NCI-H82 treated with DMSO at 0.1 percent for 48 hours (cell line): ENCODE results near the gene HOXC13.

Experiments
- DNase-seq: peaks from one replicate; lab custom pipeline; 2025; ENCODE audit not compliant: unreplicated experiment; lab: John Stamatoyannopoulos, UW

Gene HOXC13

DNA sequence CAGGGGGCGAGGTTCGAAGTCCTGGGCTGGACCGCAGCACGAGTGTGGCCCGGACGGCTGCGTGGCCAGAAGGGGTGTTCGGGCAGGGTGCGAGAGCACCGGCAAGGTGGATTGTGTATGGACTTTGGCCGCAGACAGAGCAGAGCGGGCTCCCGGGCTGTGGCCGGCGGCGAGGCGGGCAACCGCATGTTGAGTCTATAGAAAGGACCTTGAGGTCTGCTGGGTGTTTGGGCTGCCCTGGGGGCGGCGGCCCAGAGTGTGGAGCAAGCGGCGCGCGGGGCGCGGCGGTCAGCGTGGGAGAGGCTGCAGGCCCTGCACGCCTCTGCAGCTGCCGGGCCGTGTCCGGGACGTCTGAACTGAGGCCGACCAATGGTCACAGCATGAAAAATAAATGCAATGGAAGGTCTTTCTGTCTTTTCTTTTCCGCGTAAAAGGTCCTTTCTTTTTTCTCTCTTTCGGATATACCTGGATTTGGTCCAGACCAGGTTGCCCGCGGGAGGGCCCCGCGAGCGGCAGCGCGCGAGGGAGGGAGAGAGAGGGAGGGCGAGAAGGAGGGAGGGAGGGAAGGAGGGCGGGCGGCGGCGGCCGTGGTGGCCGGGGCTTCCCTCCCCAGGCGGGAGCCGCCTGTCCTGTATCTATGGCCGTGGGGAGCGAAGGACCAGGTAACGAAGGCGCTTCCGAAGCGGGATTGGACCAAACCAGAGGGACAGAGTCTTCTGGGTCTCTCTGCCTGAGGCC is 55.8 kb downstream of the HOXC13 start:
- no peak for DNase-seq

DNA sequence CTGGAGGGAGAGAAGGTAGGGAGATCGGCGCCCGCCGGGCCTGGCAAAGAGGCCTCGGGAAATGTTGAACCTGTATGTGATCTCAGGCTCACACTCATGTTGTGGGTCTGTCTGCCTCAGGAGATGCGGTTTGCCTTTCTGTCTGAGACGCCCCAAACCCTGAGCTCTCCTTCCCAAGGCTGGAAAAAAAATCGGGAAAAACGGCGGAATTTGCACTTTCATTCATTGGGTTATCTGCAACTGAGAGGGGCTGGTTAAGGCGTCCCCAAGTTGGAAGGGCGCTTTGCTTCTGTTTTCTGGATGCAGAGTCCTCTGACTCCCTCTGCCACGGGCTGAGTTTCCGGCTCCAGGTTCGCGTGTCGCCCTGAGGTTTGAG is 56.4 kb downstream of the HOXC13 start:
- no peak for DNase-seq

DNA sequence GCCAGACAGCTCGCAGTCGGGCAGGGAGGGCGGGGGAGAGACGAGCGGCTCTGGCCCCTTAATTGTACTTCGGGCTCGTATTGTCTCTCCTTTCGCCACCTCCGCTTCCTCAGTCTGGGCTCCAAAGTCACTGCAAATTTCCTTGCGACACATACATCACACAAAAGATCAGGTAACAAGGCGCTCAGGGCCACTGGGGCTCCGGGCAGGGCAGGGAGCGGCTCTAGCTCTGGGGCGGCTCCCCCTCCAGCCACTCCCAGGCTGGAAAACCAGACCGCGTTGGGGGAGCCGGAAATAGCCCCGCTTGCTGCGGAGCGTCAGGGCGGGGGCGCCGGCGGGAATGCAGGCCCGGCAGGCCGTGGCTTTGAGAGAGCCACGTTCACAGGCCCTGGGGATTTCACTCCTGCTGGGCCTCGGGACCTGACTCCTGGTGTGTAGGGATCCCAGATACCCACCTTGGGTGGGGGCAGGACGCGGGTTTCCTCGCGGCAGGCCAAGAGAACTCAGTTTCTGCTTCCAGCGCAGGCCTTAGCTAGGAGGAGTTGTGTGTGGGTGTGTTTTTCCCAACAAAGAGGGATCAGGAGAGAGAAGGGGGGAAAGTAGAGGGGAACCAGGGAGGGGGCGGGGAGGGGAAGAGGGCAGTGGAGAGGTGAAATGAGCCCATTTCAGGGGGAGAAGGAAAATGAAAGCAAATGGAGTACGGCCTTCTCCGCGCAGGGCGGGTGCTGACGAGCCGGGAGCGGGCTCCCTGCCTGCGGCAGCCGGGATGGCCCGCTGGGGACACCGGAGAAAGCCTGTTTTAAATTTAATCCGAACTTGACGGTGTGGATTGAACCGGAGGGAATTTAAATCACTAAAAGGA is 57.0 kb downstream of the HOXC13 start:
- DNase-seq, result no peak
